ENCODE data around the gene RAD9A. TPM values are rescaled to one million over a fixed set of nuclear protein-coding genes. Genes with fewer than 3 reads are reported as not detected.

RAD9A gene
- total RNA-seq, 1 donor from 2014 or later, result 10.4 TPM

DNA sequence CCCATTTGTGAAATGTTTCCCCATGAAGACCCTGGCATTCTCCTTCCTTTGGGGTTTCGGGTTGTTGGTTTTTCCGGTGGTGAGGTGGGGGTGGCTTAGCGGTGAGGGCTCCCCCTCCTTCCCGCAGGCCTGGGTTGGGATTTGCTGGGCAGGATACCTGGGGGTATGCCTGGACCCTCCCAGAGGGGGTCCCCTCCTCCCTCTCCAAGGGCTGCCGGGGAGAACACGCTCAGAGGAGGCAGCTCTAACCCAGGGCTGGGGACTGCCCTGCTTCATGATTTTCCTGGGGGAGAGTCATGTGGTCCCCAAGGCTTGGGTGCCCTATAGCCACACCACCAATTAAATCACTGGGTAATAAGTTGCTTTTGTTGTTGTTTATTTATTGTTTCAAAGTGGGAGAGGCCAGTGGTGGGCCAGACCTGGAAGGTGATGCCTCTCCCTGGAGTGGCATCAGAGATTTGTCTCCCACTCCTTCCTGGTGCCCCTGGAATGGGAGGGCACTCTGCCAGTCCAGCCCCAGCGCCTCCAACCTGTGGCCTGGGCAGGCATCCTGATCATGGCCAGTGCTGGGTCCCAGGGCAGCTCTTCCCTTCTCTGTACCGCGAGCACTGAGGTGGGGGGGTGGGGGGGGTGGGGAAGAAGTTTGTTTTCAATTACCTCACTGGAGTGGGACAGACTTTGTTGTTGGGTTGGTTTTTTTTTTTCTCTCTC lies 17.1 kb upstream of the RAD9A start:
- H4K20me1 ChIP-seq (ENCODE audit: low read depth), result peaks cover 16% of the 10 kb centered on the region
- no peaks in the 10 kb centered on the region for H3K9me3 ChIP-seq (ENCODE audit: low read depth)
- Mint-ChIP-seq H3K27ac (peak overlapping the region; percentile 8), H3K4me1 (peaks cover 48% of the 10 kb centered on the region), H3K4me3 (peak overlapping the region; percentile 85), H3K9me3 (no peaks in the 10 kb centered on the region), H3K27me3 (ENCODE audit: insufficient read depth, low read depth) (peaks cover 23% of the 10 kb centered on the region), H3K36me3 (no peaks in the 10 kb centered on the region)
- peak overlapping the region; percentile 92 for H3K4me2 ChIP-seq
- H3K27me3 ChIP-seq, result peaks cover 80% of the 10 kb centered on the region
- no peak overlapping the region for H3K27ac ChIP-seq
- no peak overlapping the region for H2AFZ ChIP-seq (replicated peaks)
- no peaks in the 10 kb centered on the region for H3K79me2 ChIP-seq (ENCODE audit: low read depth)
- peaks cover 52% of the 10 kb centered on the region for H3K4me1 ChIP-seq
- peaks cover 46% of the 10 kb centered on the region for H3F3A ChIP-seq (ENCODE audit: low read depth)
- no peaks in the 10 kb centered on the region for H3K36me3 ChIP-seq
- TF ChIP-seq EZH2 (IDR thresholded peaks at IDR 0.05) (no peak), EZH2phosphoT487 (IDR thresholded peaks at IDR 0.05) (no peak)
- TF ChIP-seq, protein P1, sequence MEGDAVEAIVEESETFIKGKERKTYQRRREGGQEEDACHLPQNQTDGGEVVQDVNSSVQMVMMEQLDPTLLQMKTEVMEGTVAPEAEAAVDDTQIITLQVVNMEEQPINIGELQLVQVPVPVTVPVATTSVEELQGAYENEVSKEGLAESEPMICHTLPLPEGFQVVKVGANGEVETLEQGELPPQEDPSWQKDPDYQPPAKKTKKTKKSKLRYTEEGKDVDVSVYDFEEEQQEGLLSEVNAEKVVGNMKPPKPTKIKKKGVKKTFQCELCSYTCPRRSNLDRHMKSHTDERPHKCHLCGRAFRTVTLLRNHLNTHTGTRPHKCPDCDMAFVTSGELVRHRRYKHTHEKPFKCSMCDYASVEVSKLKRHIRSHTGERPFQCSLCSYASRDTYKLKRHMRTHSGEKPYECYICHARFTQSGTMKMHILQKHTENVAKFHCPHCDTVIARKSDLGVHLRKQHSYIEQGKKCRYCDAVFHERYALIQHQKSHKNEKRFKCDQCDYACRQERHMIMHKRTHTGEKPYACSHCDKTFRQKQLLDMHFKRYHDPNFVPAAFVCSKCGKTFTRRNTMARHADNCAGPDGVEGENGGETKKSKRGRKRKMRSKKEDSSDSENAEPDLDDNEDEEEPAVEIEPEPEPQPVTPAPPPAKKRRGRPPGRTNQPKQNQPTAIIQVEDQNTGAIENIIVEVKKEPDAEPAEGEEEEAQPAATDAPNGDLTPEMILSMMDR (IDR thresholded peaks at IDR 0.05), result no peak
- H3K4me3 ChIP-seq, result peak overlapping the region; percentile 88
- DNase-seq (ENCODE audit: low spot score), result no peak
- no peak overlapping the region for H3K9ac ChIP-seq

DNA sequence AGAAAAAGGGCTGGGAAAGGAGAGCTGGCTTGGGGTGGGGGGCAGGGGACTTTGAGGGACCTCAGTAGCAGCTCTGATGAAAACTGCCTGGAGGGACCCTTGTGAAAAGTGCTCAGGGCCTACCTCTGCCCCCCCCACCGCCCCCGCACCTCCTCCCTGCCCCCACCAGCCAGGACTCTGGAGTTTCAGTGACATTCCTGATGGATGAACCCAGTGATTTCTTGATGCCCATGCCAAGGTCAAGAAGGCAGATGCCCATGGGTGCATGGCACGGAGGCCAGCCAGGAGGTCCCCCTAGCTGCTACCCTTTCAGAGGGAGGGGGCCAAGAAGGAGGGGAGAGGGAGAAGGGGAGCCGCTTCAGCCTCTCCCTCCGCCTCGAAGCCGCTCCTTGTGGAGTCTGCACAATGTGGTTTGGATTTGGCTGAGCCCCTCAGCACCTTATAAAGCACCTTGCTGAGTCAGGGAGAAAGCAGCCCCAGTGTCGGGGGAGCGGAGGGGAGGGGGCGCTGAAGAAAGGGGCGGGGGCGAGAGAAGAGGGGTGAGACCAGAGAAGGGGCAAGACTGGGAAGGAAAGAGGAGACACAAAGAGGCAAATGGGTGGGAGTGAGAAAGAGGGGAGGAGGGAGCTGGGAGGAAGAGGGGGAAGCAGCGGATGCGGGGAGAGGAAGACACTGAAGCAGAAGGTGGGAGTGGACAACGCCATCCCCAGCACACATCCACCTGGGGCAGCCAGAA lies 16.3 kb upstream of the RAD9A start:
- DNase-seq (ENCODE audit: low spot score), result peak; percentile 41
- H3K27ac Mint-ChIP-seq, result no peak overlapping the region

GRCh38 chr11:67376063-67376820 lies 15.5 kb upstream of the RAD9A start:
- no peaks in the 10 kb centered on the region for H3K36me3 Mint-ChIP-seq
- Histone ChIP-seq H3K9me3 (ENCODE audit: low read depth) (no peaks in the 10 kb centered on the region), H3K27me3 (peaks cover 68% of the 10 kb centered on the region), H3K4me2 (peak overlapping the region; percentile 92), H3K4me3 (peak overlapping the region; percentile 32), H3K27ac (no peak overlapping the region), H3F3A (ENCODE audit: low read depth) (peaks cover 45% of the 10 kb centered on the region), H4K20me1 (ENCODE audit: low read depth) (peaks cover 9% of the 10 kb centered on the region), H3K9ac (no peak overlapping the region), H3K79me2 (ENCODE audit: low read depth) (no peaks in the 10 kb centered on the region), H3K4me1 (peaks cover 44% of the 10 kb centered on the region), H2AFZ (replicated peaks) (no peak overlapping the region), H3K36me3 (no peaks in the 10 kb centered on the region)
- peaks cover 18% of the 10 kb centered on the region for H3K27me3 Mint-ChIP-seq (ENCODE audit: insufficient read depth, low read depth)
- no peaks in the 10 kb centered on the region for H3K9me3 Mint-ChIP-seq
- TF ChIP-seq, protein P1 (IDR thresholded peaks at IDR 0.05), result no peak
- no peak for TF ChIP-seq EZH2phosphoT487 (IDR thresholded peaks at IDR 0.05)
- H3K4me3 Mint-ChIP-seq, result peak overlapping the region; percentile 72
- no peak overlapping the region for H3K27ac Mint-ChIP-seq
- DNase-seq (ENCODE audit: low spot score), result peak; percentile 45
- H3K4me1 Mint-ChIP-seq, result peaks cover 38% of the 10 kb centered on the region

More for the DNA sequence above, 16.3 kb upstream of the RAD9A start:
- peaks cover 16% of the 10 kb centered on the region for H4K20me1 ChIP-seq (ENCODE audit: low read depth)
- H3K9me3 Mint-ChIP-seq, result no peaks in the 10 kb centered on the region
- H3F3A ChIP-seq (ENCODE audit: low read depth), result peaks cover 46% of the 10 kb centered on the region
- peaks cover 51% of the 10 kb centered on the region for H3K4me1 ChIP-seq
- peak overlapping the region; percentile 72 for H3K4me3 Mint-ChIP-seq
- H3K4me2 ChIP-seq, result peak overlapping the region; percentile 92
- no peaks in the 10 kb centered on the region for H3K36me3 ChIP-seq
- H3K27me3 ChIP-seq, result peaks cover 73% of the 10 kb centered on the region
- no peaks in the 10 kb centered on the region for H3K79me2 ChIP-seq (ENCODE audit: low read depth)
- TF ChIP-seq, protein P1 (IDR thresholded peaks at IDR 0.05), result no peak
- TF ChIP-seq EZH2 (IDR thresholded peaks at IDR 0.05) (no peak), EZH2phosphoT487 (IDR thresholded peaks at IDR 0.05) (no peak)
- no peak overlapping the region for H3K27ac ChIP-seq
- H3K4me3 ChIP-seq, result peak overlapping the region; percentile 32
- H3K36me3 Mint-ChIP-seq, result no peaks in the 10 kb centered on the region
- H3K27me3 Mint-ChIP-seq (ENCODE audit: insufficient read depth, low read depth), result peaks cover 23% of the 10 kb centered on the region
- H3K9me3 ChIP-seq (ENCODE audit: low read depth), result no peaks in the 10 kb centered on the region
- peaks cover 44% of the 10 kb centered on the region for H3K4me1 Mint-ChIP-seq
- peak overlapping the region; percentile 38 for H2AFZ ChIP-seq (replicated peaks)
- H3K9ac ChIP-seq, result no peak overlapping the region
